Tibial nerve (tissue), 3 donors: ENCODE results near the gene HAVCR1.
"Not testable (repeated sequence)": the region's sequence is repeated elsewhere in the genome, so short reads cannot be mapped to it uniquely, and the experiment has no call there.

Experiments used
- POLR2A ChIP-seq, 2 donors: fragments of 450-650 bp; IDR thresholded peaks; one replicate each; pipeline ENCODE4 v1.6.1; 2017; ENCODE audit warnings: antibody characterized with exemption in 2 of 2, mild to moderate bottlenecking in 2 of 2, moderate library complexity in 2 of 2
- TF ChIP-seq, protein P1 (sequence below), 5 experiments: fragments of 200-600 bp in 3 of 5; fragments of 450-650 bp in 2 of 5; sonication (generic) in 3 of 5; IDR thresholded peaks; one replicate each; pipeline ENCODE4 v1.5.1; 2016 to 2019; ENCODE audit warnings: antibody characterized with exemption in 5 of 5, mild to moderate bottlenecking in 3 of 5, moderate library complexity in 2 of 5

DNA sequence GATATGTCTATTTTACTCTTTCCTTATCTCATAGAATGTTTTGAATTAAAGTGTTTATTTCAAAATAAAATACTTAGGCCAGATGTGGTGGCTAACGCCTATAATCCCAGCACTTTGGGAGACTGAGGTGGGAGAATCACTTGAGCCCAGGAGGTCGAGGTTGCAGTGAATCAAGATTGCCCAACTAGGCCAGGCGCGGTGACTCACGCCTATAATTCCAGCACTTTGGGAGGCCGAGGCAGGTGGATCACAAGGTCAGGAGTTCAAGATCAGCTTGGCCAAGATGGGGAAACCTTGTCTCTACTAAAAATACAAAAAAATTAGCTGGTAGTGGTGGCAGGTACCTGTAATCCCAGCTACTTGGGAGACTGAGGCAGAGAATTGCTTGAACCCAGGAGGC, 2.1 kb downstream of the HAVCR1 start:
- TF ChIP-seq, protein P1, sequence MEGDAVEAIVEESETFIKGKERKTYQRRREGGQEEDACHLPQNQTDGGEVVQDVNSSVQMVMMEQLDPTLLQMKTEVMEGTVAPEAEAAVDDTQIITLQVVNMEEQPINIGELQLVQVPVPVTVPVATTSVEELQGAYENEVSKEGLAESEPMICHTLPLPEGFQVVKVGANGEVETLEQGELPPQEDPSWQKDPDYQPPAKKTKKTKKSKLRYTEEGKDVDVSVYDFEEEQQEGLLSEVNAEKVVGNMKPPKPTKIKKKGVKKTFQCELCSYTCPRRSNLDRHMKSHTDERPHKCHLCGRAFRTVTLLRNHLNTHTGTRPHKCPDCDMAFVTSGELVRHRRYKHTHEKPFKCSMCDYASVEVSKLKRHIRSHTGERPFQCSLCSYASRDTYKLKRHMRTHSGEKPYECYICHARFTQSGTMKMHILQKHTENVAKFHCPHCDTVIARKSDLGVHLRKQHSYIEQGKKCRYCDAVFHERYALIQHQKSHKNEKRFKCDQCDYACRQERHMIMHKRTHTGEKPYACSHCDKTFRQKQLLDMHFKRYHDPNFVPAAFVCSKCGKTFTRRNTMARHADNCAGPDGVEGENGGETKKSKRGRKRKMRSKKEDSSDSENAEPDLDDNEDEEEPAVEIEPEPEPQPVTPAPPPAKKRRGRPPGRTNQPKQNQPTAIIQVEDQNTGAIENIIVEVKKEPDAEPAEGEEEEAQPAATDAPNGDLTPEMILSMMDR (IDR thresholded peaks at IDR 0.05) = not testable (repeated sequence)
- TF ChIP-seq POLR2A (IDR thresholded peaks at IDR 0.05) = not testable (repeated sequence)
